HG03108 (cell line): Measurements from ENCODE around the gene TM9SF4.
A peak's percentile ranks its signal among the peaks of the same experiment; 100 is the strongest.
"Not testable (repeated sequence)": the region's sequence is repeated elsewhere in the genome, so short reads cannot be mapped to it uniquely, and the experiment has no call there.

Source experiments
- ATAC-seq: cut with Tn5 transposase; IDR thresholded peaks from one replicate; pipeline ENCODE4 v1.9.1; 2021; ENCODE audit warnings: moderate library complexity; ENCODE audit not compliant: unreplicated experiment

The TM9SF4 gene

GRCh38 chr20:32089637-32090362 lies 19.7 kb upstream of the TM9SF4 start:
- ATAC-seq = no peak

- ATAC-seq = no peak
These were observed 17.6 kb upstream of the TM9SF4 start for GRCh38 chr20:32091888-32092346.

GRCh38 chr20:32098786-32099185 lies 10.7 kb upstream of the TM9SF4 start:
- no peak for ATAC-seq

- peak; percentile 4 for ATAC-seq
These were observed 611 bp upstream of the TM9SF4 start for GRCh38 chr20:32108814-32109391.

- ATAC-seq = peak; percentile 15
These were observed 725 bp downstream of the TM9SF4 start for GRCh38 chr20:32110173-32110704.

GRCh38 chr20:32110727-32111126 lies 1.2 kb downstream of the TM9SF4 start:
- no peak for ATAC-seq

- ATAC-seq = no peak
These were observed 1.7 kb downstream of the TM9SF4 start for GRCh38 chr20:32111156-32111686.

GRCh38 chr20:32111753-32112152 lies 2.2 kb downstream of the TM9SF4 start:
- no peak for ATAC-seq

GRCh38 chr20:32112841-32113240 lies 3.3 kb downstream of the TM9SF4 start:
- no peak for ATAC-seq

- ATAC-seq = no peak
These were observed 4.2 kb downstream of the TM9SF4 start for GRCh38 chr20:32113591-32114260.

GRCh38 chr20:32114305-32114960 lies 4.9 kb downstream of the TM9SF4 start:
- no peak for ATAC-seq

- no peak for ATAC-seq
These were observed 5.8 kb downstream of the TM9SF4 start for GRCh38 chr20:32115211-32115767.

GRCh38 chr20:32116079-32116521 lies 6.6 kb downstream of the TM9SF4 start:
- no peak for ATAC-seq

GRCh38 chr20:32116796-32117195 lies 7.3 kb downstream of the TM9SF4 start:
- ATAC-seq = not testable (repeated sequence)

- ATAC-seq = not testable (repeated sequence)
These were observed 8.9 kb downstream of the TM9SF4 start for GRCh38 chr20:32118427-32118826.

- no peak for ATAC-seq
These were observed 10.2 kb downstream of the TM9SF4 start for GRCh38 chr20:32119734-32120133.

GRCh38 chr20:32121908-32122307 lies 12.4 kb downstream of the TM9SF4 start:
- ATAC-seq = not testable (repeated sequence)

- no peak for ATAC-seq
These were observed 13.6 kb downstream of the TM9SF4 start for GRCh38 chr20:32123088-32123487.

GRCh38 chr20:32124916-32125454 lies 15.5 kb downstream of the TM9SF4 start:
- no peak for ATAC-seq

- ATAC-seq = no peak
These were observed 16.0 kb downstream of the TM9SF4 start for GRCh38 chr20:32125506-32125905.
